Measurements from ENCODE around the gene INPP5K.

DNA sequence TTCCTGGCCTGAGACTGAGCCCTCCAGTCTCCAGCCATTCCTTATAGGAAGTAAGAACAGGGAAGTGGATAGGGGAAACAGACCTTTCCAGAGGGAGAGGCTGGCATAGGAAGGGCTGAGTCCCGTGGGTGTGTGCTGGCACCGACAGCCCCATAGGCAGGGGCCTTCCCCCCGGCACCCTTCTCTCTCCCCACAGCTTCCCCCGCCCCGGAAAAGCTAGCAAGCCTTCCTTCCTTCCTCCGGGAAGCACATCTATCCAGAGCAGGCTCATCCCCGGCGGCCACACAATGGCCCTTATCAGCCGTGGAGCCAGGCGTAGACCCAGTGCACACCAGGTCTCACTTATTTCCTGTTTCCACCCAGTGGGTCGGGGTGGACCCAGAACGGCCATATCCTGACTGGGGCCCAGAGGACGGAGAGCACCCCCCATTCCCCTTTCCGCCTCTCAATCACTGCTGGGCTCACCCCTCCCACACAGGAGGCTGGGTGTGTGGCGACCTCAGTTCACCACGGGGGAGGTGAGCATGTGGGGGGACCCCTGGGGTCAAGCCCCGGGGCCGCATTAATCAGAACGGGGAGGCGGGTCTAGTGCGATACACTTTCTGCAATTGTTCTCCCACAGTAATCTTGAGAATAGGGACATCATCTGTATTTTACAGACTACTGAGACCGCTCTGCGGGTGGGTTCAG is 23.0 kb downstream of the INPP5K start:
- TF ChIP-seq, protein P1, sequence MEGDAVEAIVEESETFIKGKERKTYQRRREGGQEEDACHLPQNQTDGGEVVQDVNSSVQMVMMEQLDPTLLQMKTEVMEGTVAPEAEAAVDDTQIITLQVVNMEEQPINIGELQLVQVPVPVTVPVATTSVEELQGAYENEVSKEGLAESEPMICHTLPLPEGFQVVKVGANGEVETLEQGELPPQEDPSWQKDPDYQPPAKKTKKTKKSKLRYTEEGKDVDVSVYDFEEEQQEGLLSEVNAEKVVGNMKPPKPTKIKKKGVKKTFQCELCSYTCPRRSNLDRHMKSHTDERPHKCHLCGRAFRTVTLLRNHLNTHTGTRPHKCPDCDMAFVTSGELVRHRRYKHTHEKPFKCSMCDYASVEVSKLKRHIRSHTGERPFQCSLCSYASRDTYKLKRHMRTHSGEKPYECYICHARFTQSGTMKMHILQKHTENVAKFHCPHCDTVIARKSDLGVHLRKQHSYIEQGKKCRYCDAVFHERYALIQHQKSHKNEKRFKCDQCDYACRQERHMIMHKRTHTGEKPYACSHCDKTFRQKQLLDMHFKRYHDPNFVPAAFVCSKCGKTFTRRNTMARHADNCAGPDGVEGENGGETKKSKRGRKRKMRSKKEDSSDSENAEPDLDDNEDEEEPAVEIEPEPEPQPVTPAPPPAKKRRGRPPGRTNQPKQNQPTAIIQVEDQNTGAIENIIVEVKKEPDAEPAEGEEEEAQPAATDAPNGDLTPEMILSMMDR (IDR thresholded peaks at IDR 0.05): no peak
- TF ChIP-seq POLR2A (IDR thresholded peaks at IDR 0.05): no peak
